Prostate gland (tissue), 2 donors: ENCODE data around the gene ARID4B.

ENCODE experiments used
- CTCF ChIP-seq, 4 experiments: fragments of 200-600 bp in 2 of 4; fragments of 450-650 bp in 2 of 4; sonication (generic) in 2 of 4; IDR thresholded peaks; 1 replicate in 3 of 4; 2 replicates in 1 of 4; pipeline ENCODE4 v1.5.1; 2016 to 2019; ENCODE audit warnings: antibody characterized with exemption in 4 of 4, mild to moderate bottlenecking in 2 of 4, moderate library complexity in 2 of 4
- POLR2A ChIP-seq: fragments of 450-650 bp; IDR thresholded peaks from one replicate; pipeline ENCODE4 v1.6.1; 2016; ENCODE audit warnings: antibody characterized with exemption, mild to moderate bottlenecking

- TF ChIP-seq POLR2A (no peak), CTCF (IDR thresholded peaks at IDR 0.05) (no peak)
Observed at GRCh38 chr1:235375919-235376605, 48.1 kb upstream of the ARID4B start.
